KMS-11 (cell line): ENCODE results near the gene SSBP2.

Experiments used
- H2AFZ ChIP-seq: fragments of 200-600 bp; sonication (generic); 2 replicates; pipeline ENCODE4 v1.6.1; 2016; ENCODE audit warnings: antibody characterized with exemption, mixed run types, low read depth
- H3K27ac ChIP-seq: fragments of 200-600 bp; sonication (generic); 2 replicates; pipeline ENCODE4 v1.6.1; 2016; ENCODE audit warnings: mild to moderate bottlenecking, mixed run types
- H3K27me3 ChIP-seq: fragments of 200-600 bp; sonication (generic); 2 replicates; pipeline ENCODE4 v1.6.1; 2017; ENCODE audit warnings: mild to moderate bottlenecking, low read depth, mixed run types, moderate library complexity; ENCODE audit not compliant: insufficient read depth
- H3K36me3 ChIP-seq: fragments of 200-600 bp; sonication (generic); 2 replicates; pipeline ENCODE4 v1.6.1; 2017; ENCODE audit warnings: mild to moderate bottlenecking, mixed run types; ENCODE audit not compliant: insufficient read depth
- H3K4me1 ChIP-seq: fragments of 200-600 bp; sonication (generic); 2 replicates; pipeline ENCODE4 v1.6.1; 2016; ENCODE audit warnings: mild to moderate bottlenecking, low read depth, mixed run types; ENCODE audit not compliant: poor library complexity, severe bottlenecking
- H3K4me2 ChIP-seq: fragments of 200-600 bp; sonication (generic); 2 replicates; pipeline ENCODE4 v1.7.0; 2016; ENCODE audit warnings: mild to moderate bottlenecking, mixed run types
- H3K4me3 ChIP-seq: fragments of 200-600 bp; sonication (generic); IDR thresholded peaks from 2 replicates; pipeline ENCODE4 v1.6.1; 2017; ENCODE audit warnings: low read depth, low read length, mixed read lengths; ENCODE audit not compliant: insufficient read depth
- H3K79me2 ChIP-seq: fragments of 200-600 bp; sonication (generic); 2 replicates; pipeline ENCODE4 v1.6.1; 2016; ENCODE audit warnings: low read depth, mixed run types; ENCODE audit not compliant: insufficient read depth
- H3K9ac ChIP-seq: fragments of 200-600 bp; sonication (generic); 2 replicates; pipeline ENCODE4 v1.6.1; 2016; ENCODE audit warnings: mild to moderate bottlenecking, mixed run types
- H4K20me1 ChIP-seq: fragments of 200-600 bp; sonication (generic); 2 replicates; pipeline ENCODE4 v1.6.1; 2016; ENCODE audit warnings: mild to moderate bottlenecking, mixed run types; ENCODE audit not compliant: insufficient read depth
- TF ChIP-seq, protein P1 (sequence below): fragments of 200-600 bp; sonication (generic); conservative IDR thresholded peaks from 2 replicates; pipeline ENCODE4 v1.6.1; 2017; ENCODE audit warnings: low read depth, mild to moderate bottlenecking, antibody characterized with exemption, low read length, moderate library complexity, mixed read lengths

SSBP2 gene

DNA sequence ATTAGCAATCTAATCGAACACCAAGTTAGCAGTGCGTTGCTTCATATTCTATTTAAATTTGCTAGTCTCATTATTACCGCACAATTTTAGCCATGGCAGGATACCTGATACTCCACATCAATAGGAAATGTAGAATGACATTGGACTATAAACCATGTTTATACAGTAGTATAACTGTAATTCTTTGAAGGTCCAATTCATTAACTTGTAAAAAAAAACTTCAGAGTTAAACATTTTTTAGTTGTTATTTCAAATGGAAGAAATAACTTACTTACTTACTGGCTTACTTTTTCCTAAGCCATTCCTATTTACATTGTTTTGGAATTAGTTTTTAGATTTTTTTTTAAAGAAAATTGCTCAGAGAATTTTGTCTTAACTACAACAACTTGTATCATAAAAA lies 321.5 kb downstream of the SSBP2 start:
- Histone ChIP-seq H3K9ac (no peak overlapping the region), H2AFZ (no peak overlapping the region), H3K4me1 (peaks cover 7% of the 10 kb centered on the region), H3K36me3 (no peaks in the 10 kb centered on the region), H3K27ac (no peak overlapping the region), H3K4me2 (no peak overlapping the region), H4K20me1 (no peaks in the 10 kb centered on the region), H3K4me3 (no peak overlapping the region), H3K27me3 (no peaks in the 10 kb centered on the region), H3K79me2 (no peaks in the 10 kb centered on the region)
- TF ChIP-seq, protein P1, sequence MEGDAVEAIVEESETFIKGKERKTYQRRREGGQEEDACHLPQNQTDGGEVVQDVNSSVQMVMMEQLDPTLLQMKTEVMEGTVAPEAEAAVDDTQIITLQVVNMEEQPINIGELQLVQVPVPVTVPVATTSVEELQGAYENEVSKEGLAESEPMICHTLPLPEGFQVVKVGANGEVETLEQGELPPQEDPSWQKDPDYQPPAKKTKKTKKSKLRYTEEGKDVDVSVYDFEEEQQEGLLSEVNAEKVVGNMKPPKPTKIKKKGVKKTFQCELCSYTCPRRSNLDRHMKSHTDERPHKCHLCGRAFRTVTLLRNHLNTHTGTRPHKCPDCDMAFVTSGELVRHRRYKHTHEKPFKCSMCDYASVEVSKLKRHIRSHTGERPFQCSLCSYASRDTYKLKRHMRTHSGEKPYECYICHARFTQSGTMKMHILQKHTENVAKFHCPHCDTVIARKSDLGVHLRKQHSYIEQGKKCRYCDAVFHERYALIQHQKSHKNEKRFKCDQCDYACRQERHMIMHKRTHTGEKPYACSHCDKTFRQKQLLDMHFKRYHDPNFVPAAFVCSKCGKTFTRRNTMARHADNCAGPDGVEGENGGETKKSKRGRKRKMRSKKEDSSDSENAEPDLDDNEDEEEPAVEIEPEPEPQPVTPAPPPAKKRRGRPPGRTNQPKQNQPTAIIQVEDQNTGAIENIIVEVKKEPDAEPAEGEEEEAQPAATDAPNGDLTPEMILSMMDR = no peak

DNA sequence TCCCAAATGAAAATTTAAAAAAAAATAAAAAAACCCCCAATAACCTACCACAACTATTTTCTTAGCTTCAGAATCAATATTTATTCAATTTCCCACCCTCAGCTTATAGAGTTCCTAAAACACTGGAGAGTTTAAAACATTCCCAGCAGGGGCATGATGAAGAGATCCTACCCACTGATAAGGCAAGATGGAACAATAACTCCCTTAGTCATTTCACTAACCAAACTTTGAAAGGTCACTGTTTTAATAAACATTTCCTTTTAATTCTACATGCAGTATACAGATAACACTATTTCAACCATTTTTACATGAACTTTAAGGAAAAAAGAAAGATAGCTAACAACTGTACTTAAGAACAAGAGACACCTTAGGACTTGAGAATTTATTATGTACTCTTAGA lies 322.0 kb downstream of the SSBP2 start:
- TF ChIP-seq, protein P1 = no peak
- peaks cover 7% of the 10 kb centered on the region for H3K4me1 ChIP-seq
- H3K27ac ChIP-seq = no peak overlapping the region
- H2AFZ ChIP-seq = no peak overlapping the region
- no peaks in the 10 kb centered on the region for H3K36me3 ChIP-seq
- H3K9ac ChIP-seq = no peak overlapping the region
- no peaks in the 10 kb centered on the region for H3K27me3 ChIP-seq
- no peak overlapping the region for H3K4me2 ChIP-seq
- H3K4me3 ChIP-seq = no peak overlapping the region
- no peaks in the 10 kb centered on the region for H4K20me1 ChIP-seq
- no peaks in the 10 kb centered on the region for H3K79me2 ChIP-seq

DNA sequence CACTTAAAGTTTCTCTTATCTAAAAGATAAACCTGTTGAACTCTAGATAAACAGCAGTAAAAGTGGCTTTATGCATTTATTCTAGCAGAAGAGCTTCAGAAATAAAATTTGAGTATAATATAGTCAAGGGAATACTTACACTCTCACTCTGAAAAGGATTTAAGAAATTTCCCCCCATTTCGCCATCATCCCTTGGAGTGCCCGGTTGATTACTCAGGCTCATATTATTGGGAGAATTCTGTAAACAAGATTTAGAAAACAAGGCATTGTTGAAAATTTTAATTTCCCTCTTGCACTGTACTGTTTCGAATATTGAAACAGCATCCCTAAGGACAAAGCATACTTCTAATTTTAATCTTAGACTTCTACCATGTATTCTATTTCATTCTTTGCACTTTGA lies 322.5 kb downstream of the SSBP2 start:
- Histone ChIP-seq H3K4me1 (peaks cover 7% of the 10 kb centered on the region), H3K27ac (no peak overlapping the region), H4K20me1 (no peaks in the 10 kb centered on the region), H3K4me3 (no peak overlapping the region), H3K36me3 (no peaks in the 10 kb centered on the region), H3K4me2 (no peak overlapping the region), H3K79me2 (no peaks in the 10 kb centered on the region), H3K9ac (no peak overlapping the region), H2AFZ (no peak overlapping the region), H3K27me3 (no peaks in the 10 kb centered on the region)
- TF ChIP-seq, protein P1 = no peak

DNA sequence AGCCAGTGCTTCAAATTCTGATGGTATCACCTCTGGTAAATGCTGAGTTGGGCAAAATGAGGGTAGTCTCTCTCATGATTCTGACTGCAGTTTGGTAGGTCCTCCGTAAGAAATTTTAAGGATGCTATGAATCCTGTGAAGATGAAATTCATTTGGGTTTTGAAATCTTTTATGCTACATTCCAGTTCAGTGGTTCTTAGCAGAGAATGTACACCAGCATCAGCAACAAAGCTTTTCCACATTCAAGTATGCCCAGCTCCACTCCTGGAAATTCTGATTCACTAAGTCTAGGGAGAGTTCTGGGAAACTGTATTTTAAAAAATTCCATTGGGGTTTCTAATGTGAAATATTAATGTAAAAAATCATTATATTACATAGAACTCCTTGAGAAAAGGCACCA lies 323.3 kb downstream of the SSBP2 start:
- Histone ChIP-seq H3K4me3 (no peak overlapping the region), H3K79me2 (no peaks in the 10 kb centered on the region), H3K4me1 (peaks cover 7% of the 10 kb centered on the region), H3K27ac (no peak overlapping the region), H4K20me1 (no peaks in the 10 kb centered on the region), H2AFZ (no peak overlapping the region), H3K4me2 (no peak overlapping the region), H3K9ac (no peak overlapping the region), H3K27me3 (no peaks in the 10 kb centered on the region), H3K36me3 (no peaks in the 10 kb centered on the region)
- TF ChIP-seq, protein P1 = no peak
